ENCODE measurements around the gene LY6G6F.

GRCh38 chr6:31722173-31722572 is 15.5 kb downstream of the LY6G6F start:
- TF ChIP-seq CTCF (IDR thresholded peaks at IDR 0.05), result no peak
- no peak for TF ChIP-seq POLR2A (IDR thresholded peaks at IDR 0.05)
- TF ChIP-seq POLR2AphosphoS5 (IDR thresholded peaks at IDR 0.05), result no peak
- no peak for TF ChIP-seq EP300 (IDR thresholded peaks at IDR 0.05; ENCODE audit: low read depth)

Data from transverse colon (tissue), 4 donors.